A549 (cell line): Measurements from ENCODE around the gene ISCA2. TPM values are rescaled to one million over a fixed set of nuclear protein-coding genes. Genes with fewer than 3 reads are reported as not detected.
"Not testable (repeated sequence)": the region's sequence is repeated elsewhere in the genome, so short reads cannot be mapped to it uniquely, and the experiment has no call there.

ENCODE experiments used
- ATAC-seq, 2 experiments: fragments of 200-7000 bp in 1 of 2; fragments of >200 bp in 1 of 2; cut with Nextera tagmentation in 1 of 2; cut with Tn5 transposase in 1 of 2; 3 replicates each; pipeline versions ENCODE4 v1.8.0 to v1.9.1; 2018 to 2020; ENCODE audit warnings: mild to moderate bottlenecking in 1 of 2, moderate library complexity in 1 of 2
- CTCF ChIA-PET: fragments of 300-600 bp; sonication (Branson Sonifier 250); formaldehyde crosslinking; extraction: SDS; loops from one replicate; lab custom pipeline; 2021; ENCODE audit warnings: antibody characterized with exemption, inconsistent platforms; lab: Yijun Ruan, JAX
- POLR2A ChIA-PET: fragments of 350-600 bp; formaldehyde crosslinking; extraction: SDS; loops from one replicate; lab custom pipeline; 2021; ENCODE audit warnings: antibody characterized with exemption, inconsistent platforms; lab: Yijun Ruan, JAX
- DNase-seq, 2 experiments: peaks; one replicate each; pipeline versions ENCODE4 v3.0.0 to v3.0.0-alpha.2; 2011 to 2016; ENCODE audit warnings: low read depth in 1 of 2, low spot score in 1 of 2
- FAIRE-seq: peaks from 2 replicates; lab custom pipeline; 2011; peaks lifted over from hg19 to GRCh38; lab: Jason Lieb, UNC
- H3K27ac ChIP-seq, 2 experiments: fragments of >200 bp; sonication (Bioruptor Twin); formaldehyde crosslinking; 3 replicates each; pipeline ENCODE4 v1.5.1; 2016 to 2017
- H3K4me1 ChIP-seq: fragments of >200 bp; sonication (Bioruptor Twin); formaldehyde crosslinking; 3 replicates; pipeline ENCODE4 v1.6.1; 2016
- H3K4me2 ChIP-seq: fragments of >200 bp; sonication (Bioruptor Twin); formaldehyde crosslinking; 3 replicates; pipeline ENCODE4 v1.6.1; 2016
- H3K4me3 ChIP-seq: fragments of >200 bp; sonication (Bioruptor Twin); formaldehyde crosslinking; 3 replicates; pipeline ENCODE4 v1.5.1; 2016
- H3K9me3 ChIP-seq: fragments of >200 bp; sonication (Bioruptor Twin); formaldehyde crosslinking; 3 replicates; pipeline ENCODE4 v1.6.1; 2016
- BCL3 ChIP-seq: fragments of >200 bp; sonication (Bioruptor Twin); formaldehyde crosslinking; IDR thresholded peaks from 3 replicates; pipeline ENCODE4 v1.6.1; 2016
- BHLHE40 ChIP-seq: IDR thresholded peaks from 2 replicates; pipeline ENCODE4 v1.6.1; 2012; ENCODE audit warnings: low read depth, low read length, inconsistent platforms
- CBX2 ChIP-seq: fragments of 200-600 bp; sonication (generic); IDR thresholded peaks from 2 replicates; pipeline ENCODE4 v1.6.1; 2016; ENCODE audit warnings: low read depth, mild to moderate bottlenecking, borderline replicate concordance
- CEBPB ChIP-seq, 2 experiments: fragments of >200 bp in 1 of 2; sonication (Bioruptor Twin) in 1 of 2; formaldehyde crosslinking in 1 of 2; IDR thresholded peaks; 2 replicates each; pipeline ENCODE4 v1.6.1; 2012 to 2016
- CHD2 ChIP-seq: fragments of 150-350 bp; IDR thresholded peaks from 2 replicates; pipeline ENCODE4 v1.6.1; 2014; ENCODE audit warnings: low read length; ENCODE audit not compliant: partially characterized antibody
- CHD4 ChIP-seq: fragments of 200-600 bp; sonication (generic); IDR thresholded peaks from 2 replicates; pipeline ENCODE4 v1.6.1; 2016; ENCODE audit warnings: antibody characterized with exemption, mild to moderate bottlenecking, borderline replicate concordance
- E2F6 ChIP-seq: IDR thresholded peaks from 2 replicates; pipeline ENCODE4 v1.6.1; 2012; ENCODE audit warnings: low read depth, borderline replicate concordance
- EHF ChIP-seq: fragments of 250-450 bp; sonication (Bioruptor Pico); IDR thresholded peaks from 2 replicates; pipeline ENCODE4 v1.5.0; 2020; ENCODE audit warnings: mild to moderate bottlenecking
- EP300 ChIP-seq, 2 experiments: fragments of >200 bp; sonication (Bioruptor Twin); formaldehyde crosslinking; IDR thresholded peaks; 2 replicates in 1 of 2; 3 replicates in 1 of 2; pipeline ENCODE4 v1.6.1; 2016 to 2017
- HES2 ChIP-seq: fragments of >200 bp; sonication (Bioruptor Twin); formaldehyde crosslinking; IDR thresholded peaks from 2 replicates; pipeline ENCODE4 v1.6.1; 2016
- HOXA7 ChIP-seq: fragments of 250-450 bp; sonication (Bioruptor Pico); IDR thresholded peaks from 2 replicates; pipeline ENCODE4 v1.5.0; 2020; ENCODE audit warnings: mild to moderate bottlenecking, moderate library complexity
- HOXB13 ChIP-seq: fragments of 250-450 bp; sonication (Bioruptor Pico); IDR thresholded peaks from 2 replicates; pipeline ENCODE4 v1.5.0; 2020; ENCODE audit warnings: low read depth, mild to moderate bottlenecking, moderate library complexity
- HOXB5 ChIP-seq: fragments of 250-450 bp; sonication (Bioruptor Pico); IDR thresholded peaks from 2 replicates; pipeline ENCODE4 v1.5.0; 2020; ENCODE audit warnings: mild to moderate bottlenecking, moderate library complexity
- KDM1A ChIP-seq: fragments of 200-600 bp; sonication (generic); IDR thresholded peaks from 2 replicates; pipeline ENCODE4 v1.6.1; 2016; ENCODE audit warnings: low read depth, mild to moderate bottlenecking
- KDM5A ChIP-seq: fragments of 200-600 bp; sonication (generic); IDR thresholded peaks from 2 replicates; pipeline ENCODE4 v1.6.1; 2016; ENCODE audit warnings: antibody characterized with exemption, mild to moderate bottlenecking
- MAX ChIP-seq: IDR thresholded peaks from 2 replicates; pipeline ENCODE4 v1.6.1; 2012
- MYC ChIP-seq: IDR thresholded peaks from 2 replicates; pipeline ENCODE4 v1.6.1; 2012; ENCODE audit warnings: mild to moderate bottlenecking, inconsistent platforms, low read length, improper control_type of control experiment, borderline replicate concordance
- PHF8 ChIP-seq: fragments of 200-600 bp; sonication (generic); IDR thresholded peaks from 2 replicates; pipeline ENCODE4 v1.6.1; 2016; ENCODE audit warnings: low read depth, mild to moderate bottlenecking, antibody characterized with exemption, moderate library complexity, borderline replicate concordance
- POLR2A ChIP-seq: IDR thresholded peaks from 2 replicates; pipeline ENCODE4 v1.6.1; 2012; ENCODE audit warnings: mild to moderate bottlenecking, low read length
- POLR2AphosphoS2 ChIP-seq: conservative IDR thresholded peaks from 2 replicates; pipeline ENCODE4 v1.6.1; 2012; ENCODE audit warnings: low read length, improper control_type of control experiment, inconsistent platforms
- RCOR1 ChIP-seq: fragments of 150-350 bp; IDR thresholded peaks from 2 replicates; pipeline ENCODE4 v1.6.1; 2014; ENCODE audit warnings: antibody characterized with exemption, low read length, low read depth
- RFX5 ChIP-seq: fragments of 450-650 bp; IDR thresholded peaks from 2 replicates; pipeline ENCODE4 v1.7.1; 2014; ENCODE audit warnings: antibody characterized with exemption, mild to moderate bottlenecking, moderate library complexity
- SMC3 ChIP-seq: fragments of >200 bp; sonication (Bioruptor Twin); formaldehyde crosslinking; IDR thresholded peaks from 3 replicates; pipeline ENCODE4 v1.6.1; 2018; ENCODE audit warnings: inconsistent platforms
- TFCP2L1 ChIP-seq: fragments of 250-450 bp; sonication (Bioruptor Pico); IDR thresholded peaks from 2 replicates; pipeline ENCODE4 v1.5.0; 2021; ENCODE audit warnings: mild to moderate bottlenecking
- TP53 ChIP-seq: fragments of 250-450 bp; sonication (Bioruptor Pico); IDR thresholded peaks from 2 replicates; pipeline ENCODE4 v1.5.0; 2021; ENCODE audit warnings: mild to moderate bottlenecking, moderate library complexity
- ZC3H11A ChIP-seq: fragments of 450-650 bp; IDR thresholded peaks from 2 replicates; pipeline ENCODE4 v1.6.1; 2014; ENCODE audit warnings: antibody characterized with exemption, mild to moderate bottlenecking
- ZFP36 ChIP-seq: fragments of 450-650 bp; IDR thresholded peaks from 2 replicates; pipeline ENCODE4 v1.6.1; 2014; ENCODE audit warnings: borderline replicate concordance; ENCODE audit not compliant: partially characterized antibody
- WGBS: methylation state at CpG from one replicate; pipeline ENCODE4 v1.1.6; 2017; ENCODE audit errors: missing lambda C conversion rate; 5-methylcytosine and 5-hydroxymethylcytosine counted together
- polyA minus RNA-seq: library from RNA; depleted of rRNA, polyadenylated mRNA; stranded (reverse); fragments of >200 nt; gene quantifications from 2 replicates; pipeline ENCODE4 v1.2.3, GENCODE V29; 2011; rRNA and poly(A)+ RNA removed
- polyA plus RNA-seq, 4 experiments: library from polyadenylated mRNA; depleted of rRNA in 3 of 4; stranded (reverse); fragments of >200 nt; fragmentation: RNase III in 1 of 4; extraction: RNeasy Plus Mini Kit Qiagen cat#74134 plus additional on column Dnase treatment in 1 of 4; gene quantifications; 2 replicates in 3 of 4; 3 replicates in 1 of 4; pipeline ENCODE4 v1.2.3, GENCODE V29; 2011 to 2017

Gene ISCA2
- 38.8 and 49.3 TPM in 2 replicates for polyA plus RNA-seq (2011; rRNA removed)
- polyA plus RNA-seq (2012; cell fraction: cytosol; rRNA removed), result 35.2 and 36.4 TPM in 2 replicates
- polyA plus RNA-seq (2012; cell fraction: nucleus; rRNA removed), result 8.7 and 10.9 TPM in 2 replicates
- 41.3 to 48.8 TPM (median 45.8 TPM) in 3 replicates for polyA plus RNA-seq (2017; fragmentation: RNase III; extraction: RNeasy Plus Mini Kit Qiagen cat#74134 plus additional on column Dnase treatment)
- polyA minus RNA-seq, result 6.5 and 6.9 TPM in 2 replicates

GRCh38 chr14:74493343-74494261 is at the start of gene ISCA2:
Gene ISCA2, plus strand, starts transcription at chr14:74493765. Its CDS starts 10 bp downstream, at chr14:74493775.
- TF ChIP-seq CEBPB (IDR thresholded peaks at IDR 0.05), result no peak
- peak; percentile 69 for TF ChIP-seq KDM5A
- 0 out of 2 replicates have a peak, but pooled peaks have one; percentile 11 for TF ChIP-seq BHLHE40
- TF ChIP-seq MAX, result 0 out of 2 replicates have a peak, but pooled peaks have one; percentile 33
- no peak for TF ChIP-seq HES2
- TF ChIP-seq ZFP36, result no peak
- 0 out of 2 replicates have a peak, but pooled peaks have one; percentile 8 for TF ChIP-seq TFCP2L1 (CRISPR knock-in tag)
- no peak for TF ChIP-seq CHD4
- TF ChIP-seq MYC, result no peak
- TF ChIP-seq POLR2AphosphoS2, result no peak
- peak; percentile 82 for TF ChIP-seq POLR2A
- no peak for TF ChIP-seq CHD2
- TF ChIP-seq E2F6, result no peak; the same call in 1 of the 2 replicates
- TF ChIP-seq EHF (CRISPR knock-in tag), result no peak
- TF ChIP-seq PHF8, result peak; percentile 79; the same call in 1 of the 2 replicates
- FAIRE-seq, result no peak
- H3K4me2 ChIP-seq, result peak within 1 kb of the TSS; percentile 93
- ChIA-PET CTCF (interaction anchor here (0.6 to 5.2 kb wide), 5 partner anchors 8 to 384 kb away, joined by 3 to 33 read pairs (median 3); no protein-coding TSS in a partner anchor), POLR2A (interaction anchor here (0.6 to 1.5 kb wide), 9 partner anchors 8 to 957 kb away, joined by 3 to 5 read pairs (median 3); partner anchors contain the start of gene ABCD4)
- H3K4me1 ChIP-seq, result peaks cover 35% of the 10 kb centered on the region
- DNase-seq, result peak; percentile 98 to 99
- WGBS, result under 1% methylated on average over 36 of the region's 73 CpGs
- no peaks in the 10 kb centered on the region for H3K9me3 ChIP-seq
- peak; percentile 95 to 97 for ATAC-seq
- peak within 1 kb of the TSS; percentile 82 for H3K4me3 ChIP-seq
- H3K27ac ChIP-seq, result peak within 1 kb of the TSS; percentile 84 to 96

GRCh38 chr14:74444866-74445265 is 48.7 kb upstream of the ISCA2 start:
- Histone ChIP-seq H3K9me3 (no peaks in the 10 kb centered on the region), H3K4me3 (no peak overlapping the region), H3K4me1 (no peaks in the 10 kb centered on the region), H3K27ac (no peak overlapping the region), H3K4me2 (no peak overlapping the region)
- peak; percentile 68 for FAIRE-seq
- WGBS, result 10% methylated on average over 3 of the region's 3 CpGs
- no peak for DNase-seq
- POLR2A ChIA-PET, result no interaction called here
- no peak for ATAC-seq
- CTCF ChIA-PET, result interaction anchor here (1.4 kb wide), 1 partner anchor 34 kb away, joined by 3 read pairs; no protein-coding TSS in a partner anchor
- TF ChIP-seq HOXA7 (no peak), CBX2 (no peak), HES2 (no peak), BCL3 (no peak), ZC3H11A (no peak), MYC (no peak), BHLHE40 (no peak), E2F6 (no peak), TFCP2L1 (CRISPR knock-in tag) (no peak), SMC3 (no peak), RCOR1 (no peak), CHD2 (no peak), TP53 (no peak), EP300 (IDR thresholded peaks at IDR 0.05) (no peak), KDM1A (no peak), RFX5 (no peak), HOXB5 (no peak), HOXB13 (CRISPR knock-in tag) (no peak)

GRCh38 chr14:74454397-74454796 is 39.2 kb upstream of the ISCA2 start:
- H3K9me3 ChIP-seq, H3K27ac ChIP-seq, H3K4me1 ChIP-seq, FAIRE-seq, H3K4me2 ChIP-seq, H3K4me3 ChIP-seq, ATAC-seq, DNase-seq: not testable (repeated sequence)
- WGBS, result 29% methylated on average over 5 of the region's 5 CpGs
- ChIA-PET POLR2A (interaction anchor here (0.5 kb wide), 1 partner anchor 16 kb away, joined by 5 read pairs; no protein-coding TSS in a partner anchor), CTCF (interaction anchor here (1.0 kb wide), 1 partner anchor 24 kb away, joined by 3 read pairs; no protein-coding TSS in a partner anchor)
